K562 (cell line): Measurements from ENCODE around the gene GRB2. TPM values are rescaled to one million over a fixed set of nuclear protein-coding genes. Genes with fewer than 3 reads are reported as not detected.

ENCODE experiments used
- ATAC-seq: fragments of 200-7000 bp; cut with Tn5 transposase; 3 replicates; pipeline ENCODE4 v1.9.1; 2020; ENCODE audit warnings: moderate library complexity
- BruUV-seq: library from RNA; stranded (reverse); fragments of 400-500 nt; replicated peaks from 2 replicates; lab custom pipeline; 2021; lab: Mats Ljungman, UMichigan
- CTCF ChIA-PET: fragments of 300-600 bp; formaldehyde crosslinking; extraction: SDS; loops from one replicate; lab custom pipeline; 2021; ENCODE audit warnings: low intra/inter-chr PET ratio; lab: Yijun Ruan, JAX
- POLR2A ChIA-PET: fragments of 300-600, 350-650 bp; sonication (Branson Sonifier 250); formaldehyde crosslinking; extraction: SDS; loops from one replicate; lab custom pipeline; 2021; ENCODE audit warnings: antibody characterized with exemption, inconsistent platforms; lab: Yijun Ruan, JAX
- DNase-seq, 4 experiments: peaks; one replicate each; pipeline versions ENCODE4 v3.0.0 to v3.0.0-alpha.2; 2011 to 2018; ENCODE audit warnings: low spot score in 3 of 4, mixed read lengths in 3 of 4; ENCODE audit errors: extremely low read depth in 1 of 4
- FAIRE-seq: peaks from 2 replicates; lab custom pipeline; 2011; peaks lifted over from hg19 to GRCh38; lab: Jason Lieb, UNC
- H2AFZ ChIP-seq: 2 replicates; pipeline ENCODE4 v1.6.0; 2011; ENCODE audit warnings: low read depth, low read length, control low read depth, inconsistent platforms
- H3K27ac ChIP-seq: fragments of 200-600 bp; 3 replicates; pipeline ENCODE4 v1.8.0; 2011; ENCODE audit warnings: low read depth, mild to moderate bottlenecking, control low read depth, inconsistent platforms, low read length, moderate library complexity, mixed read lengths; ENCODE audit errors: extremely low read depth
- H3K27me3 ChIP-seq, 2 experiments: fragments of 300-600 bp in 1 of 2; 2 replicates in 1 of 2; 3 replicates in 1 of 2; pipeline versions ENCODE4 v1.6.0 to v1.8.0; 2011; ENCODE audit warnings: inconsistent platforms in 2 of 2, low read length in 2 of 2, mild to moderate bottlenecking in 1 of 2, mixed read lengths in 1 of 2, moderate library complexity in 1 of 2; ENCODE audit not compliant: control insufficient read depth in 2 of 2, insufficient read depth in 2 of 2
- H3K36me3 ChIP-seq: fragments of 300-600 bp; 3 replicates; pipeline ENCODE4 v1.8.0; 2011; ENCODE audit warnings: mild to moderate bottlenecking, low read length, inconsistent platforms; ENCODE audit not compliant: control insufficient read depth, insufficient read depth
- H3K4me1 ChIP-seq, 2 experiments: fragments of 200-600 bp in 1 of 2; replicated peaks in 1 of 2; 2 replicates in 1 of 2; 3 replicates in 1 of 2; pipeline versions ENCODE4 v1.5.1 to v1.8.0; 2011; ENCODE audit warnings: inconsistent platforms in 2 of 2, low read length in 2 of 2, mild to moderate bottlenecking in 1 of 2, mixed read lengths in 1 of 2, moderate library complexity in 1 of 2; ENCODE audit not compliant: control insufficient read depth in 2 of 2, insufficient read depth in 2 of 2
- H3K4me2 ChIP-seq: 2 replicates; pipeline ENCODE4 v1.6.1; 2011; ENCODE audit warnings: low read length, control low read depth, inconsistent platforms, mixed read lengths; ENCODE audit not compliant: insufficient read depth
- H3K4me3 ChIP-seq: fragments of 200-600 bp; sonication (generic), shearing (Covaris generic); 2 replicates; pipeline ENCODE4 v1.5.1; 2016; ENCODE audit warnings: control low read depth, inconsistent platforms
- H3K79me2 ChIP-seq: fragments of 200-600 bp; 3 replicates; pipeline ENCODE4 v1.8.0; 2011; ENCODE audit warnings: low read length, inconsistent platforms; ENCODE audit not compliant: control insufficient read depth, insufficient read depth
- H3K9ac ChIP-seq, 2 experiments: 2 replicates each; pipeline versions ENCODE4 v1.6.0 to v1.6.1; 2011; ENCODE audit warnings: low read depth in 2 of 2, low read length in 2 of 2, control low read depth in 1 of 2, inconsistent platforms in 1 of 2, mild to moderate bottlenecking in 1 of 2, mixed read lengths in 1 of 2; ENCODE audit not compliant: insufficient read depth in 1 of 2
- H3K9me1 ChIP-seq: one replicate; pipeline ENCODE4 v1.6.0; 2011; ENCODE audit warnings: inconsistent platforms, mild to moderate bottlenecking, low read length, moderate library complexity; ENCODE audit not compliant: control insufficient read depth, insufficient read depth
- H3K9me3 ChIP-seq: replicated peaks from 2 replicates; pipeline ENCODE4 v1.5.1; 2011; ENCODE audit warnings: low read depth, low read length, inconsistent platforms; ENCODE audit not compliant: control insufficient read depth, insufficient read depth
- H4K20me1 ChIP-seq: replicated peaks from 2 replicates; pipeline ENCODE4 v1.6.1; 2011; ENCODE audit warnings: low read length, inconsistent platforms, mixed read lengths; ENCODE audit not compliant: control insufficient read depth, insufficient read depth
- ATF3 ChIP-seq, 2 experiments: fragments of 450-650 bp in 1 of 2; sonication (generic) in 1 of 2; formaldehyde crosslinking in 1 of 2; IDR thresholded peaks in 1 of 2; conservative IDR thresholded peaks in 1 of 2; 2 replicates each; pipeline versions ENCODE4 v1.6.1 to v1.8.1; 2016 to 2023; ENCODE audit warnings: mild to moderate bottlenecking in 2 of 2, moderate library complexity in 2 of 2, inconsistent platforms in 1 of 2, missing genetic modification reagents in 1 of 2
- CBFB ChIP-seq: sonication (generic); formaldehyde crosslinking; IDR thresholded peaks from 2 replicates; pipeline ENCODE4 v1.4.0; 2020; ENCODE audit warnings: mild to moderate bottlenecking, missing genetic modification reagents
- CLOCK ChIP-seq: fragments of 250-450 bp; sonication (Bioruptor Pico); IDR thresholded peaks from 2 replicates; pipeline ENCODE4 v1.4.0; 2020; ENCODE audit warnings: mild to moderate bottlenecking, moderate library complexity, borderline replicate concordance
- FOSL1 ChIP-seq: fragments of 200-800 bp; sonication (Bioruptor generic); conservative IDR thresholded peaks from 2 replicates; pipeline ENCODE4 v1.6.1; 2016; ENCODE audit warnings: missing genetic modification characterization, missing compliant biosample characterization
- KLF16 ChIP-seq: IDR thresholded peaks from 2 replicates; pipeline ENCODE4 v1.6.1; 2016; ENCODE audit warnings: antibody characterized with exemption
- MAX ChIP-seq: sonication (generic); formaldehyde crosslinking; IDR thresholded peaks from 2 replicates; pipeline ENCODE4 v1.9.0; 2022; ENCODE audit warnings: mild to moderate bottlenecking, missing genetic modification reagents
- POLR2G ChIP-seq: fragments of 200-400 bp; formaldehyde crosslinking; IDR thresholded peaks from 2 replicates; pipeline ENCODE4 v1.6.1; 2017; ENCODE audit warnings: low read depth, mild to moderate bottlenecking, antibody characterized with exemption, low read length, moderate library complexity
- TFAP4 ChIP-seq: sonication (generic); formaldehyde crosslinking; IDR thresholded peaks from 2 replicates; pipeline ENCODE4 v1.8.0; 2022; ENCODE audit warnings: missing genetic modification reagents, mild to moderate bottlenecking, moderate library complexity, borderline replicate concordance
- ZNF740 ChIP-seq, 3 experiments: fragments of 200-800 bp in 1 of 3; sonication (Bioruptor generic) in 1 of 3; sonication (generic) in 1 of 3; formaldehyde crosslinking in 1 of 3; IDR thresholded peaks; 2 replicates each; pipeline versions ENCODE4 v1.6.1 to v1.8.0; 2016 to 2022; ENCODE audit warnings: mild to moderate bottlenecking in 2 of 3, missing compliant biosample characterization in 2 of 3, missing genetic modification characterization in 2 of 3, missing genetic modification reagents in 1 of 3
- WGBS: fragments of 100-300 bp; shearing (Covaris generic); methylation state at CpG from one replicate; pipeline ENCODE4 v1.1.6; 2016; ENCODE audit warnings: low coverage, mixed read lengths; ENCODE audit not compliant: insufficient coverage; ENCODE audit errors: missing lambda C conversion rate; 5-methylcytosine and 5-hydroxymethylcytosine counted together
- in situ Hi-C: fragments of 300-500 bp; cut with MboI; formaldehyde crosslinking; loops from 4 replicates; pipeline ENCODE4 v1.15.0; 2018; ENCODE audit warnings: inconsistent platforms, mixed read lengths
- intact Hi-C: fragments of 100-400 bp; cut with micrococcal nuclease; formaldehyde crosslinking; loops from 2 replicates; pipeline ENCODE4 v1.14.2; 2022
- polyA plus RNA-seq, 8 experiments: library from polyadenylated mRNA; depleted of rRNA in 4 of 8; stranded (reverse) in 5 of 8; unstranded in 3 of 8; fragments of >200 nt; fragmentation: Nextera tagmentation in 2 of 8; fragmentation: Illumina TruSeq in 1 of 8; extraction: Ambion mirVana in 2 of 8; extraction: Trizol in 1 of 8; gene quantifications; 2 replicates each; pipeline versions ENCODE4 v1.2.1 to v1.2.3, GENCODE V29; 2011 to 2014; ENCODE audit warnings: inconsistent platforms in 1 of 8, missing spikeins in 1 of 8
- total RNA-seq, 7 experiments: library from RNA; depleted of rRNA in 6 of 7; stranded (reverse); fragments of >200 nt in 6 of 7; fragmentation: Illumina TruSeq in 2 of 7; extraction: Trizol in 2 of 7; gene quantifications; 2 replicates each; pipeline versions ENCODE4 v1.2.1 to v1.2.3, GENCODE V29; 2011 to 2021; ENCODE audit warnings: low replicate concordance in 1 of 7

GRB2 gene
- total and polyA plus RNA-seq, 9 of the 15 experiments (the other 6 are each of a cell fraction or from before 2014, with no cell fraction given), result 57.2 to 136 (median 84.8) TPM

GRCh38 chr17:75315541-75316243 lies 89.8 kb downstream of the GRB2 start:
- DNase-seq, result no peak
- CTCF ChIA-PET, result no interaction called here

More at GRCh38 chr17:75315541-75316243, 89.8 kb downstream of the GRB2 start:
- no peaks in the 10 kb centered on the region for H3K27me3 ChIP-seq
- peaks cover 0 to 13% of the 10 kb centered on the region in 2 experiments; a peak in 4 of 5 replicates for H3K4me1 ChIP-seq
- no peaks in the 10 kb centered on the region for H3K9me1 ChIP-seq
- H3K4me2 ChIP-seq, result no peak overlapping the region
- no peaks in the 10 kb centered on the region for H4K20me1 ChIP-seq
- H3K79me2 ChIP-seq, result no peaks in the 10 kb centered on the region
- no peaks in the 10 kb centered on the region for H3K9me3 ChIP-seq
- FAIRE-seq (peak; percentile 48), ATAC-seq (no peak; the same call in 2 of the 3 replicates)
- WGBS, result 70% methylated on average over 14 of the region's 19 CpGs
- in situ Hi-C loops, result no loop called here
- no peak overlapping the region; a peak in 1 of 4 replicates for H3K9ac ChIP-seq
- TF ChIP-seq KLF16 (no peak), POLR2G (peak; percentile 68), MAX (no peak), FOSL1 (tag) (peak; percentile 36; the same call in 1 of the 2 replicates), ZNF740 (CRISPR knock-in tag; IDR thresholded peaks at IDR 0.05) (peak; percentile 34; the same call in 1 of the 2 replicates), ZNF740 (tag; IDR thresholded peaks at IDR 0.05) (no peak), CBFB (no peak), CLOCK (CRISPR knock-in tag) (no peak), TFAP4 (CRISPR knock-in tag) (0 out of 2 replicates have a peak, but pooled peaks have one; percentile 29), ATF3 (IDR thresholded peaks at IDR 0.05) (peak; percentile 24; the same call in 1 of the 2 replicates), ATF3 (CRISPR knock-in tag; conservative IDR thresholded peaks at IDR 0.05) (no peak)
- H3K4me3 ChIP-seq, result no peak overlapping the region
- intact Hi-C loops, result no loop called here
- no peak overlapping the region for H2AFZ ChIP-seq
- no peak overlapping the region for H3K27ac ChIP-seq
- H3K36me3 ChIP-seq, result peaks cover 31% of the 10 kb centered on the region; the same call in 2 of the 3 replicates
- no TSS peak for BruUV-seq
- POLR2A ChIA-PET, result interaction anchor here (0.5 to 3.6 kb wide), 8 partner anchors 9 to 1021 kb away, joined by 3 to 19 read pairs (median 3); partner anchors contain the start of gene MIF4GD
